Right lung (tissue), 5 donors: Measurements from ENCODE around the gene NECAB2. TPM values are rescaled to one million over a fixed set of nuclear protein-coding genes. Genes with fewer than 3 reads are reported as not detected.

ENCODE experiments used
- DNase-seq, 2 donors: peaks; one replicate each; pipeline ENCODE4 v3.0.0-alpha.2; 2013
- polyA plus RNA-seq, 5 donors: library from polyadenylated mRNA; unstranded; fragments of 120-200 nt; gene quantifications; one replicate each; pipeline versions ENCODE4 v1.2.1 to v1.2.3, GENCODE V29; 2013; ENCODE audit warnings: inconsistent platforms in 1 of 5, low replicate concordance in 1 of 5; ENCODE audit not compliant: insufficient read length in 5 of 5, insufficient read depth in 1 of 5

NECAB2 gene
- polyA plus RNA-seq, 5 donors = 0.29 to 0.69 (median 0.54) TPM

DNA sequence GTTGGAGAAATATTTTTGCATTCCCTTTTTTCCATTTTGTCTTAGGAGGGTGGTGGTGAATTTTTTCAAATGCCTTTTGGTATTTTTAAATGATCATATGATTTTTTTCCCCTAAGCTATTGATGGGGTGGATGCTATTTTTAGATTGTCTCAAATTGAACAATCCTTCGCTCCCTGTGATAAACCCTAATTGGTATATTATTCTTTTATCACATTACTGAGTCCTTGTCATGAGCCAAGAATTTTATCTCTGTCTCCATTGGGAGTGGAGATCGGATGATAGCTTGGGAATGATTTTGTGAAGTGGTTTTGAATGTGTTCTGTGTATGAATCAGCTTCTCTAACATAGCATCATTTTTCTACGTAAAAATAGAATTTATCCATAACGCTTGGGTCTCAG, 15.4 kb downstream of the NECAB2 start:
- DNase-seq = no peak

- no peak for DNase-seq
Measured at GRCh38 chr16:83989300-83989699, 21.3 kb downstream of the NECAB2 start.

DNA sequence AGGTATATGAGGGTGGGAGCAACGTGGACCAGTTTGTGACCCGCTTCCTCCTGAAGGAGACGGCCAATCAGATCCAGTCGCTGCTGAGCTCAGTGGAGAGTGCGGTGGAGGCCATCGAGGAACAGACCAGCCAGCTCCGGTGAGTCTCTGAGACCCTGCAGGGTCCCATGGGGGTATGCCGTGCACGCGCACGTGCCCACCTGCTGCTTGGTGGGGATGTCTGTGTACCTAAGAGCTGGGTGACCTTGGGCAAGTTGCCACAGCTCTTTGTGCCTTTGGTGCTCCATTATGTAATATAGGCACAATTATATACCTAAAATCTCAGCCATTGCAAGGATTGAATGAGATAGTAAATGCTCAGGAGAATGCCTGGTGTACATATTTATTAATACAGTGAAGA, 22.4 kb downstream of the NECAB2 start:
- DNase-seq = no peak

DNA sequence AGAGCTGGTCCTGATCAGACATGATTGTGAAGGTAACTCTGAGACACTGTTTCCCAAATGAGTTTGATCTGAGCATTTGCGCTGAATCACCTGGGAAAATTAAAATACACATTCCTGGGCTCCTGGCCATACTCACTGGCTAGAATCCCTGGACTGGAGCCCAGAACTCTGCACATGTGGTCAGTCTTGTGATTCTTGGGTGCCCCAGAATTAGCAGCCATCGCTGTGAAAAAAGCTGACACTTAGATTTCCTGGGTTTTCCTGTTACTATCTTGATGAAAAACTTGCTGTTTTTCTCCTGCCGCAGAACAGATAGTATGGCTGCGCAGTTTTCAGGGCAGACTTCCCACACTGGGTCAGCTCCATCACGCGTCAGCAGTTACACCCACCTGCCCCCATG, 24.6 kb downstream of the NECAB2 start:
- DNase-seq = no peak

- DNase-seq = no peak
Measured at GRCh38 chr16:83994087-83994486, 26.0 kb downstream of the NECAB2 start.

GRCh38 chr16:83994703-83995102, 26.7 kb downstream of the NECAB2 start:
- DNase-seq = no peak

- peak; percentile 15 to 20 for DNase-seq
Measured at GRCh38 chr16:83995754-83996153, 27.7 kb downstream of the NECAB2 start.

GRCh38 chr16:83996481-83997252, 28.6 kb downstream of the NECAB2 start:
- DNase-seq = no peak

DNA sequence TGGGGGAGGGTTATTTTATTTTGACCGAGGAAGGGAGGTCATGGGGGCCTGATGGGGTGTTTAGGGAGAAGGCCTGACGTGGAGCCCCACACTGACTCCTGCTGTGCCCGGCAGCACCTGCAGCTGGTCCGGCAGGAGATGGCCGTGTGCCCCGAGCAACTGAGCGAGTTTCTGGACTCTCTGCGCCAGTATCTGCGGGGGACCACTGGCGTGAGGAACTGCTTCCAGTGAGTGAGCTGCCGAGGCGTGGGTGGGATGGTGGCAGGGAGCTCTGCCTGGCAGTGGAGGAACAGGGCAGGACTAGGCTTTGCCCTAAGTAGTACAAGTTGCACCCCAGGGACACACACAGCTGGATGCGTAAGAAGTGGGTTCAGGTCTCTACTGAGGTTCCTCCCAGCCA, 30.0 kb downstream of the NECAB2 start:
- no peak for DNase-seq

- no peak for DNase-seq
Measured at GRCh38 chr16:84000989-84001642, 33.1 kb downstream of the NECAB2 start.

GRCh38 chr16:84001726-84002125, 33.7 kb downstream of the NECAB2 start:
- no peak for DNase-seq

GRCh38 chr16:84003038-84003437, 35.0 kb downstream of the NECAB2 start:
- no peak for DNase-seq

GRCh38 chr16:84004442-84004841, 36.4 kb downstream of the NECAB2 start:
- DNase-seq = no peak

GRCh38 chr16:84005391-84005790, 37.3 kb downstream of the NECAB2 start:
- DNase-seq = no peak

DNA sequence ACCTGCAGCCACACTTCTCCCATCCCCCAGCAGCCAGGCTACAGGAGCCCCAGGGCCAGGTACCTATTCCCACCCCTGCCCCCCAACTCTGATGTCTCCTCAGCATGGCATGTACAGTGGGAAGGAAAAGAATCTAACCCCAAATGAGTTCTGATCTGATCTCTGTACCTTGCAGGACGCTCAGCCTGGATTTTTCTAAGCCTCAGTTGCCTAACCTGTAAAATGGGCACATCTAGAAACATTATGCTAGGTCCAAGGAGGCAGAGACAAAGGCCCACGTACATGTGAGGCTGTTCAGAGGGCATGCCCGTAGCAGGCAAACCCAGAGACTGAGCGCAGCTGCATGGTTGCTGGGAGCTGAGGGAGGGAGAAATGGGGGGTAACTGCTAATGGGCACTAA, 39.5 kb downstream of the NECAB2 start:
- no peak for DNase-seq

DNA sequence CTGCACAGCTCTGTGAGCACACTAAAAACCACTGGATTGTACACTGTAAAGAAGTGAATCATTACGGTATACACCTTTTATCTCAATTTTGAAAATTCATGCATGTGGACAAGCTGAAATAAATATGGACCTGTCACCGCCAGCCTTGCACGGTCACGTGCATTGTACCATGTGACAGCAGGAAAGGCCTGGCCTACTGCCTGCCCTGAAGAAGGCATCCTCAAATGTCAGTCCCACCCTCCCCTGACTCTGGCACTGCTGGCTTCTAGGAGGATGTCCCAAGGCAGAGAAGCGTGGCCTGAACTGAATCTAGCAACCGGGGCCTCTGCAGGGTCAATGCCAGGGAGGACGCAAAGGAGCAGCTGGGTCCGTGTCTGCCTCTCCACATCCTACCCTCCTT, 39.9 kb downstream of the NECAB2 start:
- DNase-seq = no peak

- DNase-seq = no peak
Measured at GRCh38 chr16:84009282-84009681, 41.2 kb downstream of the NECAB2 start.

GRCh38 chr16:84013787-84014569, 45.9 kb downstream of the NECAB2 start:
- DNase-seq = peak; percentile 12 to 15

DNA sequence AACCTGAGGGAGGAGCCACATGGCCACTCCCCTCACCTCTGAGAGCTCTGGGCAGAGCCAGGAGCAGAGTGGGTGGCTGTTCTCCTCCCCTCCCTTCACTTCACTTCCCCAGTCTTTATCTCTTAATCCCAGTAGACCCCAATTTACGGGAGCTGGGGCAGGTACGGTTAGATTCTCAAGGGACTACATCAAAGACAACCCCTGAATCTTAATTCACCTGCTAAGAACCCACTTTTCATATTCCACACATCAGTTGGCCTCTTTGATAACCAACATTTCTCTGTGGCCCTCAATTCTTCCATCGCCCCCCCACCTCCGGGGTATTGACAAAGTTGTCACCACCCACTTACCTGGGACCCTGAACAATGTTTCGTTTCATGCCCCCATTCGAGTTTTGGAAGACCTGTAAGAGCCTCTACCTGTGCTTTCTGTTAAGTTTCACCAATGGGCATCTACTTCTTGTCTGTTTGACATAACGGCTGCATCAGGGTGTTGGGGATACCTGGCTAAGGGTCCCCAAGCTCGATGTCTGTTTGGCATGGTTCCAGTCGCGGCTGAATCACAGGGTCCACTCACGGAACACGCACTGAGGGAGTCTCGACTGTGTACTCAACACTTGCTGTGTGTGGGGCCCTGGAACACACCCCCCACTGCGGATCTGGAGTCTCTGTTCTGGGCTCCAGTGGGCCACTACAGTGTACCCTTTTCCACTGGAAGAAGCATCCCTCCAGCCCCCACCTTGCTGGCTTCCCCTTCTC, 46.7 kb downstream of the NECAB2 start:
- DNase-seq = no peak

DNA sequence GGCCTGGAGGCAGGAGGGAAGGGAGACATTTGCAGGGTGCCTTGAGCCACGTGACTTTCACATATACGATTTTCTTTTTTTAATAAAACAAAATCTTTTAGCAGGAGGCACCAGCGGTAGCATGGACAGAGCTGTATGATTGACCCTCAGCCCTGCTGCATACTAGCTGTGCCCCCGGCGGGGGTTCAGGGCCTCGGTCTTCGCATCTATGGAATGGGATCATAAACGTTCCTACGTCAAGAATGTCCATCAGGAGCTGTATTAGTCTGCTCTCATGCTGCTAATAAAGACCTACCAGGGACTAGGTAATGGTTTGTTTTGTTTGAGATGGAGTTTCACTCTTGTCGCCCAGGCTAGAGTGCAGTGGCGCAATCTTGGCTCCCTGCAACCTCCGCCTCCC, 47.4 kb downstream of the NECAB2 start:
- DNase-seq = no peak

- DNase-seq = no peak
Measured at GRCh38 chr16:84016477-84016876, 48.4 kb downstream of the NECAB2 start.

DNA sequence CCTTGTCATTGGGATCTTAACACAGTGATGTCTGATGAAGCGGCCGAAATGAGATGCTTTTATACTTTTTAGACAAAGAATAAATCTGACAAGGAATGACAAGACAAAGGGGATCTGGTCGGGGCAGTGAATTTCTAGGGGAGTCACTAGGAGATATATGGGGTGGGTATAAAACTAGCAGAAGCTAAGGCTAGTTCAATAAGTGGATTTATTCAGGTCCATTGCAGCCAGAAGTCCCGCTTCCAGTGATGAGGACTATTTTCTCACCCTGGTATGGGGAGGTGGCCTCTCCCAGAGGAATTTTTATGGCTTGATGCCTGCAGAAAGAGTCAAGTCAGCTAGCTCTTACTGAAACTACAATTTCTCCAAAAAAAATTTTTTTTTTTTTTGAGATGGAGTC, 50.7 kb downstream of the NECAB2 start:
- DNase-seq = no peak
